IPS-11a (cell line): ENCODE data around the gene GPR151.

ENCODE experiments used
- H3K4me3 ChIP-seq: one replicate; pipeline ENCODE4 v1.5.1; 2013; ENCODE audit warnings: low read depth, low read length, control low read depth

GPR151 gene

GRCh38 chr5:146521403-146522106 is 5.6 kb upstream of the GPR151 start:
- H3K4me3 ChIP-seq: no peak overlapping the region

- H3K4me3 ChIP-seq: no peak overlapping the region
Observed at GRCh38 chr5:146520731-146521130, 4.7 kb upstream of the GPR151 start.

- no peak overlapping the region for H3K4me3 ChIP-seq
Observed at GRCh38 chr5:146519554-146519953, 3.6 kb upstream of the GPR151 start.

- H3K4me3 ChIP-seq: no peak overlapping the region
Observed at GRCh38 chr5:146515473-146516150, 378 bp downstream of the GPR151 start.

- no peak overlapping the region for H3K4me3 ChIP-seq
Observed at GRCh38 chr5:146514575-146514974, 1.4 kb downstream of the GPR151 start.

- H3K4me3 ChIP-seq: no peak overlapping the region
Observed at GRCh38 chr5:146513462-146513861, 2.5 kb downstream of the GPR151 start.

GRCh38 chr5:146510559-146511125 is 5.3 kb downstream of the GPR151 start:
- H3K4me3 ChIP-seq: no peak overlapping the region

- no peak overlapping the region for H3K4me3 ChIP-seq
Observed at GRCh38 chr5:146507428-146507827, 8.6 kb downstream of the GPR151 start.

GRCh38 chr5:146499680-146500079 is 16.3 kb downstream of the GPR151 start:
- H3K4me3 ChIP-seq: no peak overlapping the region

- no peak overlapping the region for H3K4me3 ChIP-seq
Observed at GRCh38 chr5:146494656-146495055, 21.3 kb downstream of the GPR151 start.

- no peak overlapping the region for H3K4me3 ChIP-seq
Observed at GRCh38 chr5:146490089-146490843, 25.7 kb downstream of the GPR151 start.

GRCh38 chr5:146484714-146485391 is 31.1 kb downstream of the GPR151 start:
- H3K4me3 ChIP-seq: no peak overlapping the region

GRCh38 chr5:146482775-146483174 is 33.2 kb downstream of the GPR151 start:
- H3K4me3 ChIP-seq: no peak overlapping the region

GRCh38 chr5:146475906-146476305 is 40.1 kb downstream of the GPR151 start:
- H3K4me3 ChIP-seq: no peak overlapping the region

GRCh38 chr5:146475190-146475780 is 40.7 kb downstream of the GPR151 start:
- H3K4me3 ChIP-seq: no peak overlapping the region

- no peak overlapping the region for H3K4me3 ChIP-seq
Observed at GRCh38 chr5:146474065-146474464, 41.9 kb downstream of the GPR151 start.

GRCh38 chr5:146467760-146468159 is 48.2 kb downstream of the GPR151 start:
- no peak overlapping the region for H3K4me3 ChIP-seq

GRCh38 chr5:146466521-146467349 is 49.3 kb downstream of the GPR151 start:
- no peak overlapping the region for H3K4me3 ChIP-seq

GRCh38 chr5:146463446-146463845 is 52.5 kb downstream of the GPR151 start:
- no peak overlapping the region for H3K4me3 ChIP-seq
